Measurements from ENCODE around the gene LRGUK. TPM values are rescaled to one million over a fixed set of nuclear protein-coding genes. Genes with fewer than 3 reads are reported as not detected.
A peak's percentile ranks its signal among the peaks of the same experiment; 100 is the strongest.
"Not testable (repeated sequence)": the region's sequence is repeated elsewhere in the genome, so short reads cannot be mapped to it uniquely, and the experiment has no call there.

The LRGUK gene
- polyA plus RNA-seq, 1 donor from 2014 or later = 0.08 TPM

DNA sequence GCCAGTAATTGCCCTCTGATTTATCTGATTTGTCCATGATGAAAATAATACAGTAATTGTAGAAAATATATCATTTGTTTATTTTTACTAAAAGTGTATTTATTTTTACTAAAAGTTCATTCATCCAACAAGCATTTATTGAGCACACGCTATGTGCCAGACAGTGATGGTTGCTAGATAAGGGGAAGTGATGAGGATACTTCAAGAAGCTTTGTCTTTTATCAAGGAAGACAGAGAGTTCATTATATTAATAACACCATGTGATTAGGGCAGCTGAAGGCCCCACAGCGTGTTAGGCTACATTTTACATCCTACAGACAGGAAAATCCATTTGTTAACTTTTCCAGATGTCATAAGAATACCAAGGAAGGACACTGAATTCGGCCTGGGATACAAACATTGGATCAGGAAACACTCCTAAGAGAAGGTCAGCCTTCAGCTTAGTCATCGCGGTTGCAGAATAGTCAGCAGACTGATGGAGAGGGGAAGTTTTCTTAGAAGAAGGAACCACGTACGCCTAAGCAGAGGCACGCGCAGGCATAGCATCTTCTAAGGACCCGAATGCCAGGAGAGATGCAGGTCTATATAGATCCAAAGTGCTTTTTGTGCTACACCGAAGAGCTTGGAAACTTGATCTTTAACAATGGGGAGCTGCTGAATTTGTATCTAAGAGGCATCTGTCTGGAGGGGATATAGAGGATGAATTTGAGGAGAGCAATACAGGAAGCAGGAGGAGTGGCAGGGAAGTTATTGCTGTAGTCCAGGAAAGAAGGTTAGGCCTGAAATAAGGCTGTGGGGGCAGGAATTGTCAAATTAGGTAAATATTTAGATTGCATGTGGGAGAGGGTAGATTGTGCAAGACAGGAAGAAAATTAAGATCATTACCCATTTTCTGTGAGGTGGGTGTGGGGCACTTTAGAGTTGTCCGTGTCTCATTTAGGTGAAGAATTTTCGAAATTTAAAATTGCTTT, 85.7 kb downstream of the LRGUK start:
- H3K27ac Mint-ChIP-seq = no peak overlapping the region
- H3K4me1 Mint-ChIP-seq = no peaks in the 10 kb centered on the region
- H3K4me3 Mint-ChIP-seq = no peak overlapping the region
- peaks cover 4% of the 10 kb centered on the region for H3K36me3 Mint-ChIP-seq
- H3K9me3 Mint-ChIP-seq = no peaks in the 10 kb centered on the region
- H3K27me3 Mint-ChIP-seq = no peaks in the 10 kb centered on the region

DNA sequence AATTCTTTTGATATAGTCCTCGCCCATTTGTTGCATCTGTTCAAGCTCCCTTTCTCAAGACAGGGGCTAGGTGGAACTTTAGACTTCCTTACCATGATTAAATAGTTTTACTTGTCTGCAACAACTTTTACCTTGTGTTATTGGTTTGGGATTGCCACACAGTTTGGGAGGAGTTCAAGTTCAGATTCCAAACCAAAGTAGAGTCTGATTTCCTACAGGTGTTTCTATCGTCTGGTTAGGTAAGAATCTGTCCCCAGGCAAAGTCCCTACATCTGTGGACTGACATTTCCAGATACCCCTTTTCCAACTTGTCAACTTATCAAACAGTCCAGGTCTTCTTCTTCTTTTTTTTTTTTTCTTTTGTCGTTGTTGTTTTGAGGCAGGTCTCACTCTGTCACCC, 93.1 kb downstream of the LRGUK start:
- no peak overlapping the region for H3K27ac Mint-ChIP-seq
- H3K4me3 Mint-ChIP-seq = no peak overlapping the region
- H3K36me3 Mint-ChIP-seq = peaks cover 1% of the 10 kb centered on the region
- H3K27me3 Mint-ChIP-seq = no peaks in the 10 kb centered on the region
- no peaks in the 10 kb centered on the region for H3K4me1 Mint-ChIP-seq
- H3K9me3 Mint-ChIP-seq = no peaks in the 10 kb centered on the region

DNA sequence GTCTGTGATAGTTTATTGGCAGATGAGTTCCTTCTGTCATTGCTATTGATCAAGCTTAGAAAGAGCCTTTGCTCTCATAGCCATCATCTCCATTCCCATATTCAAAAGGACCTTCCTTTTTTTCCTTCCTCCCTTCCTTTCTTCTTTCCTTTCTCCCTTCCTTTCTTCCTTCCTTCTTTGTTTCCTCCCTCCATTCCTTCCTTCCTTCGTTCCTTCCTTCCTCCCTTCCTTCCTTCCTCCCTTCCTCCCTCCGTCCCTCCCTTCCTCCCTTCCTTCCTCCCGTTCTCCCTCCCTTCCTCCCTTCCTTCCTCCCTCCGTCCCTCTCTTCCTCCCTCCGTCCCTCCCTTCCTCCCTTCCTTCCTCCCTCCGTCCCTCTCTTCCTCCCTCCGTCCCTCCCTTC, 104.2 kb downstream of the LRGUK start:
- not testable (repeated sequence) for H3K4me1 Mint-ChIP-seq, H3K27ac Mint-ChIP-seq, H3K27me3 Mint-ChIP-seq, H3K4me3 Mint-ChIP-seq, H3K36me3 Mint-ChIP-seq
- H3K9me3 Mint-ChIP-seq = peaks cover 6 to 12% (median 10%) of the 10 kb centered on the region in 3 donors

DNA sequence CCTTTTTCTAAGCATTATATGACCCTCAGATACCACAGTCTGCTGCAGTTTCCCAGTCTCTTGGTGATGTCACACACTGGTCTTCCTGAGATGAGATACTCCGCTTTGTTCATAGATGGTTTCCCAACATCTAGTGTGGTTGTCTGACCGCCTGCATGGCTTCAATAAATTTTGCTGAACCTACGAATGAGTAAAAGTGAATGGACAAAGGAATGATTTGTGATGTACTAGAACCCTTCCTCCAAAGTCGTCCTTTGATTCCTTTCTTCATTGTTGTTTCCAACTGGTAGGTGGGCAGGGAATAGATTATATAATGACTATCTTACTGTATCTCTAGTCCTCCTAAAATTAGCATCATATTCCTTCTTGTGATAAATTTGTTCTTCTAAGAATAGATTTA, 107.1 kb downstream of the LRGUK start:
- H3K27me3 Mint-ChIP-seq = peaks cover 2% of the 10 kb centered on the region
- H3K9me3 Mint-ChIP-seq = peaks cover 0 to 15% (median 8%) of the 10 kb centered on the region in 3 donors
- H3K4me1 Mint-ChIP-seq = no peaks in the 10 kb centered on the region
- H3K4me3 Mint-ChIP-seq = no peak overlapping the region
- no peak overlapping the region for H3K27ac Mint-ChIP-seq
- H3K36me3 Mint-ChIP-seq = no peaks in the 10 kb centered on the region

DNA sequence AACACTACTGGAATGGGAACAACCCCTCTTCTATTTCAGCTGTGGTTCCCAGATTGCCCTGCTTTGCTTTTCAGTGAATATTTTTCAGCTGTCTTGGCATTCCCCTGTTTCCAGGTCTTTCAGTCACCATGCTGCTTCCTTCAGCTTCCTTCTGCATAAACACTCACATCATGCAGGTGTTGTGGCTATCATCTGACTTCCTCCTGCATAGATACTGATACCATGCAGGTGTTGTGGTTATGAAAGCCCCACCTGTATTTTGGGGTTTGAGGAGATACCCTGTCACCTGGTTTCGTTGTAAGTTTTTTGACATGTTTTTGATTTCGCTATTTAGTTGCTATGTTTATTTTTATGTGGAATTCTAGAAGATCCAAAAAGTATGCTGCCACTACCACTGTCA, 118.1 kb downstream of the LRGUK start:
- peaks cover 3% of the 10 kb centered on the region for H3K27me3 Mint-ChIP-seq

DNA sequence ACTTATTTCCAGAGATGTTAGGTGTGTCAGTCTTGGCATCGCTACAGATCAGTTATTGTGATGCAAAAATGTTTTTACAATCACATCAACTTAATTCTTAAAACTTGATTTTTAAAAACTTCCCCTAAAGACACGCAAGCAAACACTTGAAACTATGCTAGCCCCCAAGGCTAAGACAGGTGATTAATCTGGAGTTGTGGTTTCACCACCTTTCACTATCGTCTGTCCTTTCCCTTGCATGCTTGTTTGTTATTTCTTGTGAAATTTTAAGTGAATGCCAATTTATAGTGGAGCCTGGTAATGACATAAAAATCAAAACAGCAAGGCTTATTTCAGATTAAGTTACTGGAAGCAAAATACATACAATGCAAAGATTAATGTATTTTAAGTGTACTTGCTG, 119.2 kb downstream of the LRGUK start:
- H3K4me3 Mint-ChIP-seq = peak overlapping the region in 1 of 4 donors; percentile 56
- H3K27ac Mint-ChIP-seq = peak overlapping the region in 2 of 3 donors; percentile 28 to 59
- H3K9me3 Mint-ChIP-seq = peaks cover 0 to 6% (median 1%) of the 10 kb centered on the region in 3 donors
- peaks cover 4% of the 10 kb centered on the region for H3K27me3 Mint-ChIP-seq
- H3K4me1 Mint-ChIP-seq = peaks cover 9 to 17% (median 15%) of the 10 kb centered on the region in 3 donors
- peaks cover 2% of the 10 kb centered on the region for H3K36me3 Mint-ChIP-seq

More for the DNA sequence above, 118.1 kb downstream of the LRGUK start:
- peaks cover 1 to 11% (median 4%) of the 10 kb centered on the region in 3 donors for H3K9me3 Mint-ChIP-seq
- peaks cover 2% of the 10 kb centered on the region for H3K36me3 Mint-ChIP-seq
- no peak overlapping the region for H3K27ac Mint-ChIP-seq
- H3K4me1 Mint-ChIP-seq = peaks cover 9 to 17% (median 15%) of the 10 kb centered on the region in 3 donors
- peak overlapping the region in 1 of 4 donors; percentile 41 for H3K4me3 Mint-ChIP-seq

DNA sequence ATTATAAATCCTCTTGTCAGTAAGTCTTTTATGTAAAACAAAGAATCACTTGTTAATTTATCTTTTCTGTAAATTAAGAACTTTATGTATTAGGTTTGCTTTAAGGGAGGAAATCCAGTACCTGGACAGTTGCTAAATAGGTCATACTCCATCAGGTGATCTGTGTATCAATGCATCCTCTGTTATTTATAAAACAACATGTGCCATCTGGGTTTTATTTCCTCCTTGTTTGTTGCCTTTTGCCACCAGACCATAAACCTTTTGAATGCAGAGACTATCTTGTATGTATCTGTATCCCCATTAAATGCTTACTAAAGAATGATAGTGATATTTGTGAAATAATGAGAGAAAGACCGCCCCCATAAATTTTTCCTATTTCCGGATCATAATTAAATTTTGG, 119.6 kb downstream of the LRGUK start:
- Mint-ChIP-seq H3K27me3 (peaks cover 4% of the 10 kb centered on the region), H3K4me1 (peaks cover 9 to 17% (median 15%) of the 10 kb centered on the region in 3 donors), H3K27ac (peak overlapping the region in 1 of 3 donors; percentile 36), H3K36me3 (no peaks in the 10 kb centered on the region), H3K4me3 (peak overlapping the region in 1 of 4 donors; percentile 56), H3K9me3 (peaks cover 0 to 3% (median 1%) of the 10 kb centered on the region in 3 donors)

DNA sequence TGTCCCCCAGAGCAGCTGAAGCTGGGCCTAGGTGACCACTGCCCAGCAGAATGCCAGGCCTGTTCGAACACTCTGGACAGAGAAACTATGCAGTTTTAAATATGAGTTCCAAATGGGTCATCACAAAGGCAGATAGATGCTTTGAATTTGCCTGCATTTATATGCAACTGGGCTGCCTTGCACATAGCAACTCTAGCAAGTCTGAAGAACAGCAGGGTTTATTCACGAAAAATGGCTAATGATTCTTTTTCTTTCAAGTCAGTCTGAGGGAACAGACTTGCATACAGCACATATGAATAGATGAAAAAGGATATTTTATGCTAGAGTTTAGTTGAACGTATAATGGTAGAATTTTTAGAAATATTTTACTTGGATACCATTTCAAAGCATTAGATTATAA, 121.1 kb downstream of the LRGUK start:
- H3K27me3 Mint-ChIP-seq = peaks cover 4% of the 10 kb centered on the region
- peaks cover 9 to 17% (median 15%) of the 10 kb centered on the region in 3 donors for H3K4me1 Mint-ChIP-seq
- H3K4me3 Mint-ChIP-seq = no peak overlapping the region
- no peaks in the 10 kb centered on the region for H3K36me3 Mint-ChIP-seq
- H3K27ac Mint-ChIP-seq = no peak overlapping the region
- H3K9me3 Mint-ChIP-seq = peaks cover 0 to 4% (median under 1%) of the 10 kb centered on the region in 3 donors

DNA sequence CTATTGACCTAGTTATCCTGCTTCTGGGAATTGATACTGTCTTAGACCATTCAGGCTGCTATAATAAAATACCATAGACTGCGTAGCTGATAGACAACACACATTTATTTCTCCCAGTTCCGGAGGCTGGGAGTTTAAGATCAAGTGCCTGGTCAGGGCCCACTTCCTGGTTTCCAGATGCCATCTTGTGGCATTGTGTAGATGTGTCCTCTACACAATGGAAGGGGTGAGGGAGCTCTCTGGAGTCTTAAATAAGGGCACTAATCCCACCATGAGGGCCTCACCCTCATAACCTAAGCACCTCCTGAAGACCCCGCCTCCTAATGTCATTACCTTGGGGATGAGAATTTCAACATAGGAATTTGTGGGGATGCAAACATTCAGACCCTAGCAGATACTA, 127.2 kb downstream of the LRGUK start:
- Mint-ChIP-seq H3K9me3 (peaks cover 0 to 7% (median 0%) of the 10 kb centered on the region in 3 donors), H3K4me1 (peaks cover 0 to 3% (median 0%) of the 10 kb centered on the region in 3 donors), H3K36me3 (no peaks in the 10 kb centered on the region), H3K27ac (peak overlapping the region in 1 of 3 donors; percentile 76), H3K4me3 (no peak overlapping the region), H3K27me3 (peaks cover 1% of the 10 kb centered on the region)

DNA sequence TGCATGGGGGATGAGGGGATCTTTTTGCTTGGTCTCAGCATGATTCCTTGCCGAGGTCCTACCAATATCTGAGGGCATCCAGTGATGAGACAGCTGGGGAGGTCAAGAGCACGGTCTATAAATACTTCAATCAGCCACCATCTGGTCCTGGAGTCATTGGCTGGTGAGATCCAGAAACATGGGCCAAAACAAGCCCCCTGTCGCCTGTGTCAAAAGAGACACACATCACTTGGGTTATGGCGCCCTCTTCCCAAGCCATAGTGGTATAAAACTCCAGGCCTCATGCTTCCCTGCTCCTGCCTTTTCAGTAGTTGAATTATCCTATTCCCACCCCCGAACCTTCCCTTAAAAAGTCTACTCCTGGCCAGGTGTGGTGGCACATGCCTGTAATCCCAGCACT, 128.7 kb downstream of the LRGUK start:
- H3K27ac Mint-ChIP-seq = no peak overlapping the region
- H3K4me3 Mint-ChIP-seq = no peak overlapping the region
- H3K9me3 Mint-ChIP-seq = peaks cover 0 to 7% (median 0%) of the 10 kb centered on the region in 3 donors
- peaks cover 1% of the 10 kb centered on the region for H3K27me3 Mint-ChIP-seq
- peaks cover 0 to 3% (median 0%) of the 10 kb centered on the region in 3 donors for H3K4me1 Mint-ChIP-seq
- no peaks in the 10 kb centered on the region for H3K36me3 Mint-ChIP-seq

DNA sequence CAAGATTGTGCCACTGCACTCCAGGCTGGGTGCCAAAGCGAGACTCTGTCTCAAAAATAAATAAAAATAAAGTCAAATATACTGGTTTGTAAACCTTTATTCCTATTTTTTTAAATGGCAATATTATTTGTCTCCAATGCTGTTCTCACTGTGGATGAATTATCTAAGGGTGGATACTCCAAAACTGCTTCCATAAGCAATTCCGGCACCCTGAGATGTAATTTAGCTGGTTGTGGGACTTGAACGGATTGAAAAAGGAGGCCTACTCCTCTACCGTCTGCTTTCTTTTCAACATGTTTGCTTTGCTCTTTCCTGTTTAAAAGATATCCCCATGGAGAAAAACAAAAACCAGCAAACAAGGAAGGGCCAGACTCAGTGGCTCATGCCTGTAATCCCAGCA, 135.2 kb downstream of the LRGUK start:
- Mint-ChIP-seq H3K27me3 (peaks cover 3% of the 10 kb centered on the region), H3K27ac (no peak overlapping the region), H3K4me3 (no peak overlapping the region), H3K36me3 (peaks cover 1% of the 10 kb centered on the region), H3K4me1 (no peaks in the 10 kb centered on the region), H3K9me3 (peaks cover 6 to 18% (median 8%) of the 10 kb centered on the region in 3 donors)

DNA sequence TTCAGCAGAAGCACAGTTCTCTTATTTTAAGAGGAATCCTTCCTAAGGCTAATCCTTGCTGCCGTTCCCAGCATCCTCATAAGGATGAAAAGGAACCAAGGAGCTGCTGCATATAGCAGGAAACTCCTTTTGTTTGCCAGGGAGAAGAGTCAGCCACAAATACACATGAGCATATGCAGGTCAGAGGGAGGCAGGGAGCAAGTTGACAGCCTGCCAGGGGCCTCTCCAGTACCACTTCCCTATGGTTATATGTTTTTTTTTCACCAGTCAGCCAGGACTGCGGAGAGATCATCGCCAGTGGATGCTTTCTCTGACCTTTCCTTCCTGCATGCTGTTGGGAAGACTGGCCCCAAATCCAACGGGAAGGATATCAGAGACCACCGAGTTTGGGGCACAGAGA, 149.8 kb downstream of the LRGUK start:
- Mint-ChIP-seq H3K4me1 (peaks cover 0 to 2% (median 0%) of the 10 kb centered on the region in 3 donors), H3K9me3 (no peaks in the 10 kb centered on the region), H3K27ac (no peak overlapping the region), H3K4me3 (no peak overlapping the region), H3K36me3 (peaks cover 4% of the 10 kb centered on the region), H3K27me3 (peaks cover 9% of the 10 kb centered on the region)

DNA sequence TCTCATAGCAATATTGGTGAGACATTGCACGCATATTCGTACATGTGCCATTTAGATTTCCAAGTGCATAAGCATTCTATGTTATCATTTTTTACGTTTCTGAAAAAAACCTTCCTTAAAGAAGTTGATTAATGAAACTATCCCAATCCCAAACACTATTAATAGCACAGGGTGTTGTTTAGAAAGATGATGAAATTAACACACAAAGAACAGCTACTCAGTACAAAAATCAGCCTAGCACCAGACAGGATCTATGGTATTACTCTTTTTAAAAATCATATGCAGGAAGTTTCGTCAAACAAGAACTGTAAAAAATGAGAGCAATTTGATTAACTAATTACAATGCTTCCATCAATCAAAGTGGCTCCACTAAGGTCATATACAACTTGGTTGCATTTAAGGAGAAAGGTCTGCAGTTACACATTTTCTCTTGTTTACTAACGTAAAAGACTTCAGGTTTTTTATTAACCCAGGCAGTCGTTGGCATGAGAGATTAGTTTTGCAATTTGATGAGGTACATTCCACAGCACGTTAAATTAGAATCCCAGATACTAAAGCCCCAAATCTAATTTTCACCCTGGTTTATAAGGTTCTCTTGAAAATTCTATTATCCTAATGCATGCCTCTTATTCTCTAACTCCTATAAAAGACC, 151.5 kb downstream of the LRGUK start:
- Mint-ChIP-seq H3K27ac (no peak overlapping the region), H3K27me3 (peaks cover 16% of the 10 kb centered on the region)

DNA sequence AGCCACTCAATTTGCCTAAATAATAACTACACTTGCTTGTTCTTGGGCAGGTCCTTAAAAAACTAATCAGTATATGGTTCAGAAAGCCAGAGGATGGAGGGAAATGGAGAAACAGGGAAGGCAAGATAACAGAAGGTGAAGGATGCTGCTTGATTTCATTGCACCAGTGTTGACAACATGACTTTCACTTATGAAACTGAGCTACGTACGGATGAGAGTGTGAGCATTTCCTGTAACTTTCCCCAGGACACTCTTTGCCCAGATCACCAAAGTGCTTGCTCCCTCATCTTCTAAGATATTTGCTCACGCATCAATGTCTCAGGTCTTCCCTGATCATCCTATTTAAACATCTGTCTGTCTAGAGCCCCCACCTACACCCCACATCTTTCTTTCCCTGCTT, 152.2 kb downstream of the LRGUK start:
- peaks cover 0 to 2% (median 0%) of the 10 kb centered on the region in 3 donors for H3K4me1 Mint-ChIP-seq
- H3K36me3 Mint-ChIP-seq = peaks cover 4% of the 10 kb centered on the region
- no peaks in the 10 kb centered on the region for H3K9me3 Mint-ChIP-seq
- no peak overlapping the region for H3K27ac Mint-ChIP-seq
- H3K27me3 Mint-ChIP-seq = peaks cover 16% of the 10 kb centered on the region
- H3K4me3 Mint-ChIP-seq = no peak overlapping the region

More for the DNA sequence above, 151.5 kb downstream of the LRGUK start:
- Mint-ChIP-seq H3K4me1 (peaks cover 0 to 2% (median 0%) of the 10 kb centered on the region in 3 donors), H3K36me3 (peaks cover 4% of the 10 kb centered on the region), H3K4me3 (no peak overlapping the region), H3K9me3 (no peaks in the 10 kb centered on the region)

DNA sequence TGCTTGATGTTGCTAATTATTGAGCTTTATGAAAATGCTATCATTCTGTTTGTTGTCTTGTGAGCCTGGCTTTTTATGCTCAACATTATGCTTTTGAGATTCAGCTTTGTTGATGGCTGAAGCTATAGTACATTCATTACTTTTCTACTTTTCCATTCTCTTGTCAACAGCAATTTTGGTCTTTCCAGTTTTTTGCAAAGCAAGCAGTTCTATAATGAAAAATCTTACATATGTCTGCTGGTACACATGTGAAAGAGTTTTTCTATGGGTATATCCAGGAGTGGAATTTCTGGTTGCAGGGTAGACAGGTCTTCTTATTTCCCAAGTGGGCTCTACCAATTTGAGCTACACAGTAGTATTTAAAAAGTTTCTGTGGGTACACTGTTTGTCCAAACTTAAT, 152.8 kb downstream of the LRGUK start:
- Mint-ChIP-seq H3K4me1 (peaks cover 0 to 2% (median 0%) of the 10 kb centered on the region in 3 donors), H3K27ac (no peak overlapping the region), H3K36me3 (peaks cover 4% of the 10 kb centered on the region), H3K27me3 (peaks cover 16% of the 10 kb centered on the region), H3K9me3 (no peaks in the 10 kb centered on the region), H3K4me3 (no peak overlapping the region)
